H9 (cell line): ENCODE results near the gene ACTR2. TPM values are rescaled to one million over a fixed set of nuclear protein-coding genes. Genes with fewer than 3 reads are reported as not detected.

ENCODE experiments used
- DNase-seq: peaks from one replicate; pipeline ENCODE4 v3.0.0-alpha.2; 2017
- H2AFZ ChIP-seq: one replicate; pipeline ENCODE4 v1.6.1; 2013; ENCODE audit warnings: mild to moderate bottlenecking, low read length, control low read depth, moderate library complexity
- H2AK5ac ChIP-seq: 2 replicates; pipeline ENCODE4 v1.6.1; 2013; ENCODE audit warnings: low read length, control low read depth, mixed read lengths; ENCODE audit not compliant: insufficient read length
- H2BK120ac ChIP-seq: one replicate; pipeline ENCODE4 v1.6.1; 2013; ENCODE audit warnings: low read depth, mild to moderate bottlenecking, low read length, control low read depth, inconsistent platforms; ENCODE audit not compliant: poor library complexity, severe bottlenecking
- H2BK12ac ChIP-seq: 2 replicates; pipeline ENCODE4 v1.6.1; 2013; ENCODE audit warnings: low read length, control low read depth, mixed read lengths, low read depth; ENCODE audit not compliant: insufficient read length
- H2BK15ac ChIP-seq: 2 replicates; pipeline ENCODE4 v1.6.1; 2013; ENCODE audit warnings: low read depth, low read length, control low read depth
- H2BK20ac ChIP-seq: one replicate; pipeline ENCODE4 v1.6.1; 2013; ENCODE audit warnings: low read depth, mild to moderate bottlenecking, low read length, control low read depth, inconsistent platforms; ENCODE audit not compliant: poor library complexity, severe bottlenecking
- H2BK5ac ChIP-seq: 2 replicates; pipeline ENCODE4 v1.6.1; 2013; ENCODE audit warnings: low read length, control low read depth, mixed read lengths; ENCODE audit not compliant: insufficient read length
- H3K14ac ChIP-seq: 2 replicates; pipeline ENCODE4 v1.6.1; 2013; ENCODE audit warnings: low read length, control low read depth; ENCODE audit not compliant: insufficient read depth
- H3K18ac ChIP-seq: 2 replicates; pipeline ENCODE4 v1.6.1; 2013; ENCODE audit warnings: low read depth, mild to moderate bottlenecking, mixed read lengths, low read length, control low read depth; ENCODE audit not compliant: insufficient read length
- H3K23ac ChIP-seq: 2 replicates; pipeline ENCODE4 v1.6.1; 2013; ENCODE audit warnings: low read length, control low read depth, mixed read lengths, low read depth; ENCODE audit not compliant: insufficient read length
- H3K23me2 ChIP-seq: 2 replicates; pipeline ENCODE4 v1.6.1; 2013; ENCODE audit warnings: low read depth, mild to moderate bottlenecking, mixed read lengths, low read length, control low read depth; ENCODE audit not compliant: insufficient read length, poor library complexity, severe bottlenecking
- H3K27ac ChIP-seq: 2 replicates; pipeline ENCODE4 v1.5.1; 2013; ENCODE audit warnings: low read length, control low read depth, mixed read lengths, low read depth; ENCODE audit not compliant: insufficient read length
- H3K27me3 ChIP-seq: 2 replicates; pipeline ENCODE4 v1.6.1; 2013; ENCODE audit warnings: low read length, control low read depth, inconsistent platforms; ENCODE audit not compliant: insufficient read depth
- H3K4ac ChIP-seq: 2 replicates; pipeline ENCODE4 v1.6.1; 2013; ENCODE audit warnings: low read depth, mild to moderate bottlenecking, control low read depth, inconsistent platforms, low read length, moderate library complexity
- H3K4me1 ChIP-seq: 2 replicates; pipeline ENCODE4 v1.6.1; 2013; ENCODE audit warnings: low read length, control low read depth, inconsistent platforms; ENCODE audit not compliant: insufficient read depth
- H3K4me2 ChIP-seq: 2 replicates; pipeline ENCODE4 v1.6.1; 2013; ENCODE audit warnings: low read length, control low read depth, mixed read lengths; ENCODE audit not compliant: insufficient read length, insufficient read depth
- H3K56ac ChIP-seq: 2 replicates; pipeline ENCODE4 v1.6.1; 2013; ENCODE audit warnings: low read depth, mild to moderate bottlenecking, mixed read lengths, low read length, control low read depth; ENCODE audit not compliant: insufficient read length
- H3K79me1 ChIP-seq: 2 replicates; pipeline ENCODE4 v1.6.1; 2013; ENCODE audit warnings: low read depth, mild to moderate bottlenecking, moderate library complexity, low read length, control low read depth, inconsistent platforms; ENCODE audit not compliant: insufficient read depth, poor library complexity, severe bottlenecking
- H3K79me2 ChIP-seq: 2 replicates; pipeline ENCODE4 v1.6.1; 2013; ENCODE audit warnings: low read length, control low read depth, inconsistent platforms; ENCODE audit not compliant: insufficient read depth
- H3K9ac ChIP-seq: 2 replicates; pipeline ENCODE4 v1.6.1; 2013; ENCODE audit warnings: low read length, control low read depth, mixed read lengths; ENCODE audit not compliant: insufficient read length; ENCODE audit errors: extremely low read depth
- H3K9me3 ChIP-seq: one replicate; pipeline ENCODE4 v1.6.1; 2013; ENCODE audit warnings: low read depth, low read length, inconsistent platforms; ENCODE audit not compliant: control insufficient read depth
- H3T11ph ChIP-seq: one replicate; pipeline ENCODE4 v1.6.1; 2013; ENCODE audit warnings: mild to moderate bottlenecking, low read length, control low read depth, inconsistent platforms
- H4K20me1 ChIP-seq: one replicate; pipeline ENCODE4 v1.6.1; 2013; ENCODE audit not compliant: control insufficient read depth, insufficient read length, insufficient read depth
- H4K5ac ChIP-seq: 2 replicates; pipeline ENCODE4 v1.6.1; 2013; ENCODE audit warnings: low read depth, mild to moderate bottlenecking, mixed read lengths, low read length, control low read depth; ENCODE audit not compliant: insufficient read length
- H4K8ac ChIP-seq: replicated peaks from 2 replicates; pipeline ENCODE4 v1.6.1; 2013; ENCODE audit warnings: low read length, control low read depth, mixed read lengths, low read depth; ENCODE audit not compliant: insufficient read length
- H4K91ac ChIP-seq: 2 replicates; pipeline ENCODE4 v1.6.1; 2013; ENCODE audit warnings: low read depth, mild to moderate bottlenecking, moderate library complexity, mixed read lengths, low read length, control low read depth; ENCODE audit not compliant: insufficient read length
- H3K27ac Mint-ChIP-seq, 3 experiments: 2 replicates in 2 of 3; 3 replicates in 1 of 3; pipeline ENCODE4 v1.8.0; 2020 to 2021; ENCODE audit warnings: mixed read lengths in 3 of 3, mild to moderate bottlenecking in 1 of 3, moderate library complexity in 1 of 3
- H3K27me3 Mint-ChIP-seq: 2 replicates; pipeline ENCODE4 v1.8.0; 2021; ENCODE audit warnings: low read depth, mild to moderate bottlenecking, moderate library complexity, mixed read lengths
- H3K36me3 Mint-ChIP-seq, 3 experiments: 2 replicates in 2 of 3; 3 replicates in 1 of 3; pipeline ENCODE4 v1.8.0; 2020 to 2021; ENCODE audit warnings: low read depth in 3 of 3, mixed read lengths in 3 of 3; ENCODE audit not compliant: insufficient read depth in 1 of 3
- H3K4me1 Mint-ChIP-seq, 2 experiments: 2 replicates each; pipeline ENCODE4 v1.8.0; 2020; ENCODE audit warnings: mixed read lengths in 2 of 2
- H3K4me3 Mint-ChIP-seq, 2 experiments: 2 replicates in 1 of 2; 3 replicates in 1 of 2; pipeline ENCODE4 v1.8.0; 2020 to 2021; ENCODE audit warnings: mild to moderate bottlenecking in 2 of 2, mixed read lengths in 2 of 2, moderate library complexity in 1 of 2
- H3K9me3 Mint-ChIP-seq, 2 experiments: 2 replicates in 1 of 2; 3 replicates in 1 of 2; pipeline ENCODE4 v1.8.0; 2020; ENCODE audit warnings: mild to moderate bottlenecking in 2 of 2, mixed read lengths in 2 of 2, moderate library complexity in 1 of 2
- CTCF ChIP-seq: fragments of 200-600 bp; sonication (generic); conservative IDR thresholded peaks from 3 replicates; pipeline ENCODE4 v1.8.0; 2021; ENCODE audit warnings: antibody characterized with exemption, mild to moderate bottlenecking
- WGBS: extraction: QIAGEN DNeasy Blood & Tissue Kit; methylation state at CpG from one replicate; pipeline ENCODE4 v1.1.7; 2013; ENCODE audit warnings: missing lambda C conversion rate, low lambda C conversion rate, mixed read lengths; ENCODE audit not compliant: insufficient read length; ENCODE audit errors: extremely low coverage; 5-methylcytosine and 5-hydroxymethylcytosine counted together
- total RNA-seq: library from RNA; stranded (reverse); gene quantifications from 2 replicates; pipeline ENCODE4 v1.2.1, GENCODE V29; 2021

The ACTR2 gene
- total RNA-seq, 1 experiment from 2014 or later, result 176 TPM

- no peak overlapping the region for H4K8ac ChIP-seq
- H3K27ac Mint-ChIP-seq, result no peak overlapping the region
- no peaks in the 10 kb centered on the region for H3K79me2 ChIP-seq
- H3K18ac ChIP-seq, result no peak overlapping the region
- no peak overlapping the region for H2BK15ac ChIP-seq
- no peak overlapping the region for H3K4ac ChIP-seq
- peaks cover 55% of the 10 kb centered on the region for H3K27me3 ChIP-seq
- H2BK5ac ChIP-seq, result no peak overlapping the region
- H3K27ac ChIP-seq, result no peak overlapping the region
- H2AFZ ChIP-seq, result no peak overlapping the region
- no peak overlapping the region for H3K9ac ChIP-seq
- no peak overlapping the region for H2BK20ac ChIP-seq
- H3K9me3 ChIP-seq, result no peaks in the 10 kb centered on the region
- H3K9me3 Mint-ChIP-seq, result peaks cover 0 to 2% of the 10 kb centered on the region in 2 experiments; a peak in 2 of 5 replicates
- DNase-seq, result no peak
- H3K36me3 Mint-ChIP-seq, result peaks cover 0 to 12% (median 2%) of the 10 kb centered on the region in 3 experiments; a peak in 4 of 7 replicates
- no peaks in the 10 kb centered on the region for H4K20me1 ChIP-seq
- no peak overlapping the region for H3K56ac ChIP-seq
- H3K4me2 ChIP-seq, result no peak overlapping the region
- H3K4me1 ChIP-seq, result no peaks in the 10 kb centered on the region
- H3K4me1 Mint-ChIP-seq, result peaks cover 7 to 10% of the 10 kb centered on the region in 2 experiments; a peak in 3 of 4 replicates
- H4K91ac ChIP-seq, result no peak overlapping the region
- no peak overlapping the region for H2BK120ac ChIP-seq
- H3K23me2 ChIP-seq, result no peaks in the 10 kb centered on the region
- H3T11ph ChIP-seq, result no peak overlapping the region
- H2AK5ac ChIP-seq, result no peak overlapping the region
- peaks cover 99% of the 10 kb centered on the region for H3K27me3 Mint-ChIP-seq
- no peak overlapping the region for H3K14ac ChIP-seq
- H3K79me1 ChIP-seq, result no peaks in the 10 kb centered on the region
- H2BK12ac ChIP-seq, result no peak overlapping the region
- no peak overlapping the region for H3K4me3 Mint-ChIP-seq
- no CpG with 5 or more reads among the region's 5 CpGs for WGBS
- no peak overlapping the region for H4K5ac ChIP-seq
- TF ChIP-seq CTCF, result no peak
- no peak overlapping the region for H3K23ac ChIP-seq
Measured at GRCh38 chr2:65276609-65277008, 49.0 kb downstream of the ACTR2 start.
